Neural cell (in vitro differentiated cells): ENCODE measurements around the gene ACCSL. TPM values are rescaled to one million over a fixed set of nuclear protein-coding genes. Genes with fewer than 3 reads are reported as not detected.

ENCODE experiments used
- H2AFZ ChIP-seq: fragments of 200-600, 300-800 bp; sonication (generic), shearing (Covaris generic); 2 replicates; pipeline ENCODE4 v1.6.0; 2014; ENCODE audit warnings: low read depth, mild to moderate bottlenecking, antibody characterized with exemption, low read length, moderate library complexity
- H3F3A ChIP-seq: fragments of 200-600 bp; shearing (Covaris generic); 2 replicates; pipeline ENCODE4 v1.6.1; 2016; ENCODE audit warnings: mild to moderate bottlenecking, moderate library complexity, mixed read lengths, antibody characterized with exemption, low read length; ENCODE audit not compliant: insufficient read depth, poor library complexity, severe bottlenecking
- H3K27ac ChIP-seq: fragments of 200-600, 300-800 bp; sonication (generic), shearing (Covaris generic); 2 replicates; pipeline ENCODE4 v1.5.1; 2014; ENCODE audit warnings: mild to moderate bottlenecking, low read length, moderate library complexity
- H3K27me3 ChIP-seq: fragments of 300-800, 200-600 bp; sonication (generic), shearing (Covaris generic); 2 replicates; pipeline ENCODE4 v1.6.0; 2014; ENCODE audit warnings: mild to moderate bottlenecking, low read depth, low read length, moderate library complexity; ENCODE audit not compliant: insufficient read depth
- H3K36me3 ChIP-seq: fragments of 300-800, 200-600 bp; sonication (generic), shearing (Covaris generic); 2 replicates; pipeline ENCODE4 v1.5.1; 2014; ENCODE audit warnings: mild to moderate bottlenecking, antibody characterized with exemption, low read length, moderate library complexity; ENCODE audit not compliant: insufficient read depth
- H3K4me2 ChIP-seq: fragments of 300-800, 200-600 bp; sonication (generic), shearing (Covaris generic); 2 replicates; pipeline ENCODE4 v1.6.0; 2014; ENCODE audit warnings: mild to moderate bottlenecking, low read length
- H3K4me3 ChIP-seq: fragments of 300-800, 200-600 bp; sonication (generic), shearing (Covaris generic); 2 replicates; pipeline ENCODE4 v1.5.1; 2014; ENCODE audit warnings: mild to moderate bottlenecking, low read length, moderate library complexity
- H3K79me2 ChIP-seq: fragments of 200-600 bp; shearing (Covaris generic); replicated peaks from 2 replicates; pipeline ENCODE4 v1.6.0; 2014; ENCODE audit warnings: mild to moderate bottlenecking, low read length, moderate library complexity; ENCODE audit not compliant: insufficient read depth
- H3K9ac ChIP-seq: fragments of 300-800, 200-600 bp; sonication (generic), shearing (Covaris generic); 2 replicates; pipeline ENCODE4 v1.6.1; 2016; ENCODE audit warnings: mild to moderate bottlenecking, low read length, mixed read lengths
- H3K9me2 ChIP-seq: fragments of 200-600 bp; shearing (Covaris generic); 2 replicates; pipeline ENCODE4 v1.6.1; 2016; ENCODE audit warnings: mild to moderate bottlenecking, low read length, mixed read lengths; ENCODE audit not compliant: insufficient read depth
- H3K9me3 ChIP-seq: fragments of 200-600, 300-800 bp; sonication (generic), shearing (Covaris generic); 2 replicates; pipeline ENCODE4 v1.6.1; 2016; ENCODE audit warnings: mild to moderate bottlenecking, mixed run types, low read length, moderate library complexity, mixed read lengths
- H4K20me1 ChIP-seq: fragments of 200-600 bp; shearing (Covaris generic); 2 replicates; pipeline ENCODE4 v1.6.1; 2016; ENCODE audit warnings: mild to moderate bottlenecking, mixed run types; ENCODE audit not compliant: insufficient read depth
- EP300 ChIP-seq: fragments of 450-650 bp; conservative IDR thresholded peaks from 2 replicates; pipeline ENCODE4 v1.6.1; 2014; ENCODE audit warnings: antibody characterized with exemption, mild to moderate bottlenecking, moderate library complexity; ENCODE audit not compliant: poor library complexity, severe bottlenecking
- EZH2 ChIP-seq: fragments of 200-600, 300-800 bp; shearing (Covaris generic), sonication (generic); IDR thresholded peaks from 2 replicates; pipeline ENCODE4 v1.6.1; 2014; ENCODE audit warnings: antibody characterized with exemption, low read length, borderline replicate concordance, mild to moderate bottlenecking; ENCODE audit not compliant: insufficient read depth, poor library complexity, severe bottlenecking
- MXI1 ChIP-seq: fragments of 450-650 bp; conservative IDR thresholded peaks from 2 replicates; pipeline ENCODE4 v1.6.1; 2014; ENCODE audit warnings: antibody characterized with exemption, mild to moderate bottlenecking; ENCODE audit not compliant: poor library complexity, severe bottlenecking
- POLR2AphosphoS5 ChIP-seq: IDR thresholded peaks from 2 replicates; pipeline ENCODE4 v1.6.1; 2012
- RAD21 ChIP-seq: fragments of 450-650 bp; conservative IDR thresholded peaks from 2 replicates; pipeline ENCODE4 v1.6.1; 2014; ENCODE audit warnings: antibody characterized with exemption, mild to moderate bottlenecking, moderate library complexity
- SMC3 ChIP-seq: fragments of 450-650 bp; conservative IDR thresholded peaks from 2 replicates; pipeline ENCODE4 v1.6.1; 2014; ENCODE audit warnings: antibody characterized with exemption, mild to moderate bottlenecking, moderate library complexity; ENCODE audit not compliant: poor library complexity
- TAF1 ChIP-seq: IDR thresholded peaks from 2 replicates; pipeline ENCODE4 v1.6.1; 2012; ENCODE audit warnings: low read depth
- polyA plus RNA-seq: library from polyadenylated mRNA; depleted of rRNA; stranded (reverse); fragments of >200 nt; gene quantifications from 2 replicates; pipeline ENCODE4 v1.2.3, GENCODE V29; 2014
- TF ChIP-seq, protein P1 (sequence below): IDR thresholded peaks from 2 replicates; pipeline ENCODE4 v1.6.1; 2012; ENCODE audit warnings: borderline replicate concordance
- TF ChIP-seq, protein P2 (sequence below): fragments of 450-650 bp; IDR thresholded peaks from 2 replicates; pipeline ENCODE4 v1.5.1; 2014; ENCODE audit warnings: antibody characterized with exemption, mild to moderate bottlenecking, moderate library complexity; ENCODE audit not compliant: poor library complexity, severe bottlenecking

ACCSL gene
- polyA plus RNA-seq, 1 donor from 2014 or later, result not detected

DNA sequence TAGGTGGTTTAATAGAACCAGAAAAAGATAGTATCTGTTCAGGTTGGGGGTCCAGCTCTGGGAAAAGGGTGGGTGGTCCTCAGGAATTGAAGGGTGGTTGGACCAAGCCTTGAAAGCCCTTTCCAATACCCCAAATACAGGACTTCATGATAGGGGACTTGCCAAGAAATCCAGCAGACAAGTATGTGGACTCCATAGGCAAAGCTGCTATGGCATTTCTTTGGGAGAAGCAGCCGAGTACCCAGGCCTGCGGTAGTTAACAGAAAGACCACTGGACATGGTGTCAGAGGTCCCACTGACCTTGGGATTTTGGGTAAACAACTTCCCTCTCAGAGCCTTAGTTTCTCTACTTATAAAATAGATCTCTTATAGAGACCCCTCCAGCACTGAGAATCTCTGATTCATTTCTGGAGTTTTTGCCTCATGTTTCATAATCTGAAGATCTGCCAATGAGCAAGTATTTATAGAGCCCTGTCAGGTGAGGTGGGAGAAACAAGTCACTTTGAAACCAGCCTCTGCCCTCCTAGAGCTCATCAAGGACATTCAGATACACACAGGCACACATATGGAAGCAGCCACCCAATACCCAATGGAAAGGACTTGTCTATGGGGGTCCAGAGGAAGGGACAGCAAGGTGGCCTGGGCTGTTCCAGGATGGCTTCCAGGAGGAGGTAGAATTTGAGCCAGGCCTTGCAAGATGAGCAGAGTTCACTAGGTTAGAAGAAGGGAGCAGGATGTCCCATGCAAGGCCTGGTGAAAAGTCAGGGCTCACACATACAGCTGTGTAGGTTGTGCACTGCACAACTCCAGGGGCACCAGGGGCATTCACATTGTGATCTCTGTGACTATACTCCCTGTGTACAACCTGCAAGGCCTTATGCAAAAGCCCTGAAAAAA lies 31.0 kb upstream of the ACCSL start:
- no peaks in the 10 kb centered on the region for H3K79me2 ChIP-seq
- no peaks in the 10 kb centered on the region for H4K20me1 ChIP-seq
- no peak for TF ChIP-seq MXI1
- TF ChIP-seq, protein P1, sequence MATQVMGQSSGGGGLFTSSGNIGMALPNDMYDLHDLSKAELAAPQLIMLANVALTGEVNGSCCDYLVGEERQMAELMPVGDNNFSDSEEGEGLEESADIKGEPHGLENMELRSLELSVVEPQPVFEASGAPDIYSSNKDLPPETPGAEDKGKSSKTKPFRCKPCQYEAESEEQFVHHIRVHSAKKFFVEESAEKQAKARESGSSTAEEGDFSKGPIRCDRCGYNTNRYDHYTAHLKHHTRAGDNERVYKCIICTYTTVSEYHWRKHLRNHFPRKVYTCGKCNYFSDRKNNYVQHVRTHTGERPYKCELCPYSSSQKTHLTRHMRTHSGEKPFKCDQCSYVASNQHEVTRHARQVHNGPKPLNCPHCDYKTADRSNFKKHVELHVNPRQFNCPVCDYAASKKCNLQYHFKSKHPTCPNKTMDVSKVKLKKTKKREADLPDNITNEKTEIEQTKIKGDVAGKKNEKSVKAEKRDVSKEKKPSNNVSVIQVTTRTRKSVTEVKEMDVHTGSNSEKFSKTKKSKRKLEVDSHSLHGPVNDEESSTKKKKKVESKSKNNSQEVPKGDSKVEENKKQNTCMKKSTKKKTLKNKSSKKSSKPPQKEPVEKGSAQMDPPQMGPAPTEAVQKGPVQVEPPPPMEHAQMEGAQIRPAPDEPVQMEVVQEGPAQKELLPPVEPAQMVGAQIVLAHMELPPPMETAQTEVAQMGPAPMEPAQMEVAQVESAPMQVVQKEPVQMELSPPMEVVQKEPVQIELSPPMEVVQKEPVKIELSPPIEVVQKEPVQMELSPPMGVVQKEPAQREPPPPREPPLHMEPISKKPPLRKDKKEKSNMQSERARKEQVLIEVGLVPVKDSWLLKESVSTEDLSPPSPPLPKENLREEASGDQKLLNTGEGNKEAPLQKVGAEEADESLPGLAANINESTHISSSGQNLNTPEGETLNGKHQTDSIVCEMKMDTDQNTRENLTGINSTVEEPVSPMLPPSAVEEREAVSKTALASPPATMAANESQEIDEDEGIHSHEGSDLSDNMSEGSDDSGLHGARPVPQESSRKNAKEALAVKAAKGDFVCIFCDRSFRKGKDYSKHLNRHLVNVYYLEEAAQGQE, result no peak
- TF ChIP-seq TAF1, result no peak
- no peak for TF ChIP-seq POLR2AphosphoS5
- TF ChIP-seq SMC3, result no peak
- TF ChIP-seq EZH2, result no peak
- TF ChIP-seq, protein P2, sequence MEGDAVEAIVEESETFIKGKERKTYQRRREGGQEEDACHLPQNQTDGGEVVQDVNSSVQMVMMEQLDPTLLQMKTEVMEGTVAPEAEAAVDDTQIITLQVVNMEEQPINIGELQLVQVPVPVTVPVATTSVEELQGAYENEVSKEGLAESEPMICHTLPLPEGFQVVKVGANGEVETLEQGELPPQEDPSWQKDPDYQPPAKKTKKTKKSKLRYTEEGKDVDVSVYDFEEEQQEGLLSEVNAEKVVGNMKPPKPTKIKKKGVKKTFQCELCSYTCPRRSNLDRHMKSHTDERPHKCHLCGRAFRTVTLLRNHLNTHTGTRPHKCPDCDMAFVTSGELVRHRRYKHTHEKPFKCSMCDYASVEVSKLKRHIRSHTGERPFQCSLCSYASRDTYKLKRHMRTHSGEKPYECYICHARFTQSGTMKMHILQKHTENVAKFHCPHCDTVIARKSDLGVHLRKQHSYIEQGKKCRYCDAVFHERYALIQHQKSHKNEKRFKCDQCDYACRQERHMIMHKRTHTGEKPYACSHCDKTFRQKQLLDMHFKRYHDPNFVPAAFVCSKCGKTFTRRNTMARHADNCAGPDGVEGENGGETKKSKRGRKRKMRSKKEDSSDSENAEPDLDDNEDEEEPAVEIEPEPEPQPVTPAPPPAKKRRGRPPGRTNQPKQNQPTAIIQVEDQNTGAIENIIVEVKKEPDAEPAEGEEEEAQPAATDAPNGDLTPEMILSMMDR, result no peak
- no peak for TF ChIP-seq RAD21
- no peak for TF ChIP-seq EP300
- H3F3A ChIP-seq, result no peaks in the 10 kb centered on the region
- no peaks in the 10 kb centered on the region for H3K36me3 ChIP-seq
- H3K9me3 ChIP-seq, result no peaks in the 10 kb centered on the region
- no peaks in the 10 kb centered on the region for H3K9me2 ChIP-seq
- H3K9ac ChIP-seq, result no peak overlapping the region
- H2AFZ ChIP-seq, result no peak overlapping the region
- no peak overlapping the region for H3K4me3 ChIP-seq
- H3K27me3 ChIP-seq, result no peaks in the 10 kb centered on the region
- no peak overlapping the region for H3K27ac ChIP-seq
- H3K4me2 ChIP-seq, result no peak overlapping the region

DNA sequence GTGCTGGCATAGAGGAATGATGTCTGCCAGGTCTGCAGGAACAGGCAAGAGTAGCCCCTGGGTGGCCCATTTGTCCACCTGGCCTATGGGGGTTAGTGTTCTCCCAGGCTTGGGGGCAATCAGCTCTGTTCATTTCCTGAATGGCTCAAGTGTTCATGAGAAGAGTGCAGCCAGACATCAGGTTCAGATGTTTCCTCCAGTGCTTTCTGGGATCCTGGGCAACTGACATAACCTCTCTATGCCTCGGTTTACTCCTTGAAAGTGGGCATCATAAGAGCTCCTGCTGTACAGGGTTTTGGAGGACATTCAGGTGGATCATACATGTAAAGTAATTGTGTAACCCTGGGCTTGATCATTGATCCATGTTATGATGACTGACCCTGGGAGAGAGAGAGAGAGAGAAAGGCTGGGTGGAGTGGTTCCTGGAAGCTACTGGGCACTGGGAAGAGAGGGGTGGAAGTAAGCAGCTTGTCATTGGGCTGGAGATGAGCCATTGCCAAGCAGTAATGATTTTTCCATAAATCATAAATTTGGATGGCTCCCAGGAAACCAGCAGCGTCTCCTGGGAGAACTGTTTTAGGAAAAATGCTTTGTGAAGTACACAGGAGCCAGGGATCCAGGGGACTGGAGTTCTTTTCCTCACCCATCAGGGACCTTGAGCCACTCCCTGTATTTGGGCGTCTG lies 30.2 kb upstream of the ACCSL start:
- Histone ChIP-seq H2AFZ (no peak overlapping the region), H3F3A (no peaks in the 10 kb centered on the region), H3K36me3 (no peaks in the 10 kb centered on the region), H3K27me3 (no peaks in the 10 kb centered on the region), H3K9ac (no peak overlapping the region), H3K9me3 (peaks cover 2% of the 10 kb centered on the region), H3K4me2 (no peak overlapping the region), H3K27ac (no peak overlapping the region), H3K4me3 (no peak overlapping the region), H3K79me2 (no peaks in the 10 kb centered on the region), H3K9me2 (no peaks in the 10 kb centered on the region), H4K20me1 (no peaks in the 10 kb centered on the region)
- no peak for TF ChIP-seq EP300
- TF ChIP-seq, protein P1, result no peak
- no peak for TF ChIP-seq MXI1
- no peak for TF ChIP-seq TAF1
- TF ChIP-seq SMC3, result no peak
- TF ChIP-seq RAD21, result no peak
- TF ChIP-seq POLR2AphosphoS5, result no peak
- TF ChIP-seq EZH2, result no peak
- TF ChIP-seq, protein P2, result no peak
